Activated CD4-positive, CD25-positive, alpha-beta regulatory T cell (primary cell): ENCODE data around the gene RNF115.
"Not testable (repeated sequence)": the region's sequence is repeated elsewhere in the genome, so short reads cannot be mapped to it uniquely, and the experiment has no call there.

Source experiments
- DNase-seq, 4 experiments: peaks; one replicate each; lab custom pipeline; 2025; lab: John Stamatoyannopoulos, UW

RNF115 gene

DNA sequence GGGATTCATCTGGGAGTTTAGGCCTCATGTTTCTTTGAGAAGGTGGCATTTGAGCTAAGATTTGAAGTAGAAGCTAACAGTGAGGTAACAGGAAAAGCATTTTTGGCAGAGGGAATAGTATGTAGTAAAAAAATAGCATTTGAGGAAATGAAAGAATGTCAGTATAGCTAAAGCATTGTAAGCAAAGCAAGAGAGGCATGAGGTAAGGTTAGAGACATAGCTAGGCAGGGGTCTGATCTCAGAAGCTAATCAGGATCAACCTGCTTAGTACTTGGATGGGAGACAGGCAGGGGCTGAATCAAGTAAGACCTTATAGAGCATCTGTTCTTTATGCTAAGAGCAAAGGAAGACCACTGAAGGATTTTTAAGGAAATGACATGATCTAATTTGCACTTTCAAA, 4.1 kb upstream of the RNF115 start:
- no peak for DNase-seq

GRCh38 chr1:145826030-145826429, 2.1 kb upstream of the RNF115 start:
- DNase-seq = no peak

- DNase-seq = no peak
Measured at GRCh38 chr1:145824499-145824842, 576 bp upstream of the RNF115 start.

DNA sequence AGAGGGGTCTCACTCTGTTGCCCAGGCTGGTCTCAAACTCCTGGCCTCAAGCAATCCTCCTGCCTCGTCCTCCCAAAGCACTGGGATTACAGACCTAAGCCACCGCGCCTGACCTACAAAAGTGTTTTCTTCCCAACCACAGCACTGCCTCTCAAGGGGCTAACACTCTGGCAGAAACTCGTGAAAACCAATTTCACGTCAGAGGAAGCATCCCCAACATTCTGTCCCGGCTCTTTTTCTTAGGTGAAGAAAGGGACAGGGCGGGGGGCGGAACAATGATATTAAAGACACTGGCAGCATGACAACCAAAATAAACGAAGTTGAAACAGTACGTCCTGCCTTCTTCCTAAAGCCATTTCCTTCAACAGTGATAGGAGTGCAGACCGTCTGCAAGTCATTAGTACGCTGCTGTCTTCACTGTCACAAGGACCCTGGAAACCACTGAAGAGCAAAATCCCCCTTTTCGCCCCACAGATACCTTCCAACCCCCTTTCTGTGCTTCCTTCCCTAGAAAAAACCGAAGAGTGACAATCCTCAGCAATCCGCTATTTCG, 1.0 kb downstream of the RNF115 start:
- not testable (repeated sequence) for DNase-seq

DNA sequence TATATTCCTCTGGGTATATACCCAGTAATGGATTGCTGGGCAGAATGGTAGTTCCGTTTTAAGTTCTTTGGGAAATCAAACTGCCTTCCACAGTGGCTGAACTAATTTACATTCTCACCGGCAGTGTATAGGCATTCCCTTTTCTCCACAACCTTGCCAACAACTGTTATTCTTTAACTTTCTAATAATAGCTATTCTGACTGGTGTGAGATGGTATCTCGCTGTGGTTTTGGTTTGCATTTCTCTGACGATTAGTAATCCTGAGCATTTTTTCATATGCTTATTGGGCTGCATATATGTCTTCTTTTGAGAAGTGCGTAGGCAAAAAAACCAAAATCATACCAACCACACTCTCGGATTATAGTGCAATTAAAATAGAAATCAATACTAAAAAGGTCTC, 5.8 kb downstream of the RNF115 start:
- not testable (repeated sequence) for DNase-seq

DNA sequence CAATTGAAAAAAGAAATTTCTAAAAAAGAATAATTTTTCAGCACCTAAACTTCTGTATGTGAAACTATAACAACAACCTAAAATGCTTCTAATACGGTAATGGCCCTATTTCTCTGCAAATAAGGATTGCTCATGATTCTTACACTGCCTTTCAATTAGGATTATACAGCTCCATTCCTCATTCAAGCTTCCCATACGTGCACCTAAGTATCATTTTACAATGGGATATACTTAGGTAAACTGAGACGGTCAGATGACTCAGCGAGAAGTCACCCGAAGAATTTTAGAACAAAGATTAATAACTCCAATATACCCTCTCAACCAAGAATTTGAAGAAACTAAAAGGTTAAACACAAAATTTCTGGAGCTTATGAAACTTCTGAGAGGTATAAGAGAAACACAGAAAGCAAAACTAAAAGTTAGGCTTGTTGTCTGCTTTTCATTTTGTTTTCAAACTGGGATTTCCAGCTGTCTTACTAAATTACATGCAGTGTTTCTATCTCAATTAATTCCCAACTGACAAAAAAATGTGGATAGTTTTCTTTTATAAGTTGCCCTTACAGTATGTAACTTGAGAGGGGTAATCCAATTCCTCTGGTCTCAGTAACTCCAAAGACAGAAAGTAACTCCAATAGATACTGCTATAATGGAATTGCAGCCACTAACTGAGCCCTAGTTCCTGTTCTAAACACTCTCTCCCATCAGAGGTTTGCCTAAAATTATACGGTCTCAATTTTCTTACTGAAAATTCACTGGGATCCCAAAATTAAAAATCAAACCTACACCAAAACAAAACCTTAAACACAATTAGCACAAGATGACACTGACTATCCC, 10.7 kb downstream of the RNF115 start:
- DNase-seq = not testable (repeated sequence)

DNA sequence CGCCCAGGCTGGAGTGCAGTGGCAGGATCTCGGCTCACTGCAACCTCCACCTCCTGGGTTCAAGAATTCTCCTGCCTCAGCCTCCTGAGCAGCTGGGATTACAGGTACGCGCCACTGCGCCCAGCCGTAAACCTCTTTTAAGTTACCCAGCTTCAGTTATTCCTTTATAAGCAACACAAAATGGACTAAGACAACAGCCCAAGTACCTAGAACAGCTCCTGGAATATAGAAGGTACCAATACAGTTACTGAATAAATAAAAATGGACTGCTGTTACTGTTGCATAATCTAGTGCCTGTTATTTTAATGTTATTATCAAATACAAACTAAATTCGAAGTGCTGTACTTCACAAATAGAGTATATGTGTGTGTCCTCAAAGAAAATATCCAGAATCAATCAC, 17.1 kb downstream of the RNF115 start:
- no peak for DNase-seq

- DNase-seq = no peak
Measured at GRCh38 chr1:145806408-145806807, 17.5 kb downstream of the RNF115 start.

GRCh38 chr1:145805057-145805456, 18.8 kb downstream of the RNF115 start:
- DNase-seq = no peak

DNA sequence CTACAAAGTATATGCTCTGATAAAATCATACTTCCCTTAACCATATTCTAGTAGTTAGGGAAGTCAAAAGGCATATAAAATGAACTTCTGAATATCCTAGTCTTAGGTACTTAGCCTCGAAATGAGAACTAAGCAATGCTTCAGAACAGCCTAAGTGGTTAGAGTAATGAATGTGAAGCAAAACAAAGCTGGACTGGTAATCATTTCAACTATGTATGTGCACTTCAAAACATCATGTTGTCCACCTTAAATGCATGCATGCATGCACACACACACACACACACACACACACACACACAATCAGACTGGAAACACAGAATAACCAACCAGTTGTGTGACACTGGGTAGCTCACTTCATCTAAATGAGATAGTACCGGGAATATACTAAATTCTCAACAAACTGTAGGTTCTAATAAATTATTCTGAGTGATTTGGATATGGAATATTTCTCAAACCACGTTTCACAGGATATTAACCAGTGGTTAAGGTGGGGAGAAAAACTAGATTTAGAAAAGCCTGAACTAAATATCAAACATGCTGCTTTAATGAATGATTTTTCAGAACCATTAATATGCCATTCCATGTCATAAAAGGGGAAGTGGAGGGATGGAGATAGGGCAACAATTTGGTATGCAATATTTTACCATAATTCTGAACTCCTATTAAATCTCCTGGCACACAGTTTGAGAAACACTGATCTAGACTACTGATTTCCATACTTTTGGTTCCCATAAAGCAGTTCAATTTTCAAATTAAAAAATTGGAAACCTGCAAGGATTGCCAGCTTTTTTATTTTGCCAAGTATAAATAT, 19.5 kb downstream of the RNF115 start:
- DNase-seq = no peak

DNA sequence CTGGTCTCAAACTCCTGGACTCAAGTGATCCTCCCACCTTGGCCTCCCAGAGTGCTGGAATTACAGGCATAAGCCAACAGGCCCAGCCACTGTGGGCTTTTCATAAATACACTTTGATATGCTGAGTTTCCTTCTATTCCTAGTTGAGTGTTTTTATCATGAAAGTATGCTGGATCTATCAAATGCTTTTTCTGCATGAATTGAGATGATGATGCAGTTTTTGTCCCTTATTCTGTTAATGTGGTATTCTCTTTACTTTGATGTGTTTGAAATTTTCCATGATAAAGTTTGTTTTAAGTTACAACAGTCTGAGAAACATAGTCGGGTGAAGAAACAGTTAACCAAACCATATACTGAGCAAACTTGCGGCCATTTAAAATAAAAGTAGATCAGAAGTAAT, 24.1 kb downstream of the RNF115 start:
- DNase-seq = no peak

DNA sequence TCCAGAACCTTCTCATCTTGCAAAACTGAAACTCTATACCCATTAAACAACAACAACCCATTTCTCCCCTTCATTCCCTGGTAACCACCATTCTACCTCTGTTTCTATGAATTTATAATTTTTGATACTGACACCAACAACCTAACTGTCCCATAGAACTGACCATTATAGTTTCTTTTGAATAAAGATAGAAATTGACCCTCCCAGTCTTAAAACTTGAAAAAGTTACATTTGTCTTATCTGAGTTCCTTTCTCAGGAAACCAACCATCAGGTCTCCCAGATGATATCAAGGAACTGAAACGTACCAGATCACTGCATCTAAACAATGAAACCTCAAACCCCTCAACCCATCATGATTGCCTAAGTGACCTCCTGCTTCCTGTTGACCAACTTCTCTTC, 27.1 kb downstream of the RNF115 start:
- no peak for DNase-seq

- no peak for DNase-seq
Measured at GRCh38 chr1:145795257-145795881, 28.5 kb downstream of the RNF115 start.

GRCh38 chr1:145792484-145792883, 31.4 kb downstream of the RNF115 start:
- no peak for DNase-seq

- DNase-seq = not testable (repeated sequence)
Measured at GRCh38 chr1:145791860-145792259, 32.0 kb downstream of the RNF115 start.

DNA sequence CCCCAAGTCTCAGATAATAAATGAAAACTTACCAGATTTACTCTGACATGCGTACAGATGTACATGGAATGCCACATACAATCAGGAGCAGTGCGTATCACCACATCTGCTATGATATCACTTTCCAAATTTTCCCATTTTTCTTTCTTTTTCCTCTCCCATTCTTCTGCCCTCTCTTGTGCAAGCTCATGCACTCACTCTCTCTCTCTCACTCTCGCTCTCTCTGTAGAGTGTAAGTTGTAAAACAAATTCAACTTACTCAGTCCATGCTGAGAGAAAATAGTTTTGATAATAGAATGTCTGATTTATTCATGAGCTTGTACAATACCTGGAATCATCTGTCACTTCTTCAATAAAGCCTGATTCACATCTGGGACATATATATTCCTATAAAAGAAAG, 35.3 kb downstream of the RNF115 start:
- DNase-seq = no peak

- DNase-seq = no peak
Measured at GRCh38 chr1:145786271-145786670, 37.6 kb downstream of the RNF115 start.

- DNase-seq = no peak
Measured at GRCh38 chr1:145785547-145785946, 38.3 kb downstream of the RNF115 start.

DNA sequence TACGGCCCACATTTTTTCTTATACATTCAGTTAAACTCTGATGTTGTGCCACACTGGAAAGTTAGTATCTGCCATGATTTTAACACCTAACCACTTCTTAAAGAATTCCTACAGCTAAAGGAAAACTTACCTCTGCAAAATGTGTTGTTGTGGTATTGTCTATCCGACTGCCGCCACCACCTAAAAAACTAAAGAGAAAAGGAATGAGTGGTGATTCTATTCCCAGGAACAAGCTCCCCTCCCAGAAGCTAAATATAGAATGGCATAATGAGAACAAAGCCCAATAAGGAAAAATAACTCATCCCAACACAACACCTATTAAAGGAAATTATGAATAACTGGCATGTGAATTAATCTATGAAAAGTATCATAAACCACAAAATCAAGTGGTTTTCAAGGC, 39.5 kb downstream of the RNF115 start:
- DNase-seq = no peak

DNA sequence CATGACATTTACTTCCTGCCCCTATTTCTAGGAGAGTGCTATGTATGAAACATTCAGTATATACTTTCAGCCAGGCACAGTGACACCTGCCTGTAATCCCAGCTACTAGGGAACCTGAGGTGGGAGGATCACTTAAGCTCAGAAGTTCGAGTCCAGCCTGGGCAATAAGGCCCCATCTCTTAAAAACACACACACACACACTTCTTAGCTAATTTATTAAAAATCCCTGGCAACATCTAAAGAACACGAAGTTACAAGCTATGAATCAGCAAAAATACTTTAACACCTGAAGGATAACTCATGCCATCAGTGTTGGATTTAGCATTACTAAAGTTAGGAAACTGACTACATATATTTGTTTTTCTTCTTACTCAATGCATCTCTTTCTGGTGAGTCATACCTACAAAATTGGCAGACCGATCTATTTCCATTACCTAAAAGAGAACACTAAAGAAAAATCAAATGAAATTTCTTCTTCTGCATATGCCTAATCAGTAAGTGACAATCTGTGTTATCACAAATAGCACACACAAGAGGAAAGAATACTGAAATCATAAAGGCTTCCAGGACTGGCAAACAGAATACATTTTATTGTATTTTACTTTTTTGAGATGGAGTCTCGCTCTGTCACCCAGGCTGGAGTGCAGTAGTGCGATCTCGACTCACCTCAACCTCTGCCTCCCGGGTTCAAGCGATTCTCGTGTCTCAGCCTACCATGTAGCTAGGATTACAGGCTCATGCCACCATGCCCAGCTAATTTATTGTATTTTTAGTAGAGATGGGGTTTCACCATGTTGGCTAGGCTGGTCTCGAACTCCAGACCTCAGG, 41.4 kb downstream of the RNF115 start:
- DNase-seq = no peak

- DNase-seq = no peak
Measured at GRCh38 chr1:145778146-145778540, 45.8 kb downstream of the RNF115 start.
